Neural progenitor cell (in vitro differentiated cells): Measurements from ENCODE around the gene AIP.
"Not testable (repeated sequence)": the region's sequence is repeated elsewhere in the genome, so short reads cannot be mapped to it uniquely, and the experiment has no call there.

ENCODE experiments used
- EZH2 ChIP-seq: fragments of 200-600 bp; sonication (generic); IDR thresholded peaks from 2 replicates; pipeline ENCODE4 v1.6.1; 2017; ENCODE audit warnings: antibody characterized with exemption, mild to moderate bottlenecking, moderate library complexity
- TF ChIP-seq, protein P1 (sequence below): fragments of 200-600 bp; sonication (generic); IDR thresholded peaks from 2 replicates; pipeline ENCODE4 v1.5.1; 2017; ENCODE audit warnings: antibody characterized with exemption, mild to moderate bottlenecking

DNA sequence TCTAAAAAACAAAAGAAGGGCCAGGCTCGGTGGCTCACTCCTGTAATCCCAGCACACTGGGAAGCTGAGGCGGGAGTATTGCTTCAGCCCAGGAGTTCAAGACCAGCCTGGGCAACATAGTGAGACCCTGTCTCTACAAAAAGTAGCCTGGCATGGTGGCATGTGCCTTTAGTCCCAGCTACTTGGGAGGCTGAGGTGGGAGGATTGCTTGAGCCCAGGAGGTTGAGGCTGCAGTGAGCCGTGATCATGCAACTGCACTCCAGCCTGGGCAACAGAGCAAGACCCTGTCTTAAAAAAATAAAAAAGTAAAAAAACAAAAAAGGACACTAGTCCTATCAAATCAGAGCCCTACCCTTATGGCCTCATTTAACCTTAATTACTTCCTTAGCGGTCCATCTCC lies 28.7 kb downstream of the AIP start:
- TF ChIP-seq, protein P1, sequence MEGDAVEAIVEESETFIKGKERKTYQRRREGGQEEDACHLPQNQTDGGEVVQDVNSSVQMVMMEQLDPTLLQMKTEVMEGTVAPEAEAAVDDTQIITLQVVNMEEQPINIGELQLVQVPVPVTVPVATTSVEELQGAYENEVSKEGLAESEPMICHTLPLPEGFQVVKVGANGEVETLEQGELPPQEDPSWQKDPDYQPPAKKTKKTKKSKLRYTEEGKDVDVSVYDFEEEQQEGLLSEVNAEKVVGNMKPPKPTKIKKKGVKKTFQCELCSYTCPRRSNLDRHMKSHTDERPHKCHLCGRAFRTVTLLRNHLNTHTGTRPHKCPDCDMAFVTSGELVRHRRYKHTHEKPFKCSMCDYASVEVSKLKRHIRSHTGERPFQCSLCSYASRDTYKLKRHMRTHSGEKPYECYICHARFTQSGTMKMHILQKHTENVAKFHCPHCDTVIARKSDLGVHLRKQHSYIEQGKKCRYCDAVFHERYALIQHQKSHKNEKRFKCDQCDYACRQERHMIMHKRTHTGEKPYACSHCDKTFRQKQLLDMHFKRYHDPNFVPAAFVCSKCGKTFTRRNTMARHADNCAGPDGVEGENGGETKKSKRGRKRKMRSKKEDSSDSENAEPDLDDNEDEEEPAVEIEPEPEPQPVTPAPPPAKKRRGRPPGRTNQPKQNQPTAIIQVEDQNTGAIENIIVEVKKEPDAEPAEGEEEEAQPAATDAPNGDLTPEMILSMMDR: not testable (repeated sequence)
- TF ChIP-seq EZH2: not testable (repeated sequence)
